Measurements from ENCODE around the gene NME9. TPM values are rescaled to one million over a fixed set of nuclear protein-coding genes. Genes with fewer than 3 reads are reported as not detected.

NME9 gene
- total and polyA plus RNA-seq, 7 donors, result 0.23 TPM; not detected in 6

GRCh38 chr3:138362538-138362937, 32.9 kb upstream of the NME9 start:
- no peak overlapping the region for H3K27ac ChIP-seq

GRCh38 chr3:138361561-138361971, 31.9 kb upstream of the NME9 start:
- intact Hi-C loops (cut with DNase I), result no loop called here
- DNase-seq, result peak; percentile 42
- no peaks in the 10 kb centered on the region for H3K36me3 ChIP-seq

More at GRCh38 chr3:138362538-138362937, 32.9 kb upstream of the NME9 start:
- Histone ChIP-seq H3K9me3 (no peaks in the 10 kb centered on the region), H3K4me1 (peaks cover 0 to 52% (median 22%) of the 10 kb centered on the region in 4 donors), H3K27me3 (no peaks in the 10 kb centered on the region), H3K4me3 (no peak overlapping the region), H3K36me3 (no peaks in the 10 kb centered on the region)
- peak; percentile 43 for DNase-seq
- no peak for TF ChIP-seq POLR2A (IDR thresholded peaks at IDR 0.05)
- TF ChIP-seq POLR2AphosphoS5 (IDR thresholded peaks at IDR 0.05), result no peak
- TF ChIP-seq, protein P1, sequence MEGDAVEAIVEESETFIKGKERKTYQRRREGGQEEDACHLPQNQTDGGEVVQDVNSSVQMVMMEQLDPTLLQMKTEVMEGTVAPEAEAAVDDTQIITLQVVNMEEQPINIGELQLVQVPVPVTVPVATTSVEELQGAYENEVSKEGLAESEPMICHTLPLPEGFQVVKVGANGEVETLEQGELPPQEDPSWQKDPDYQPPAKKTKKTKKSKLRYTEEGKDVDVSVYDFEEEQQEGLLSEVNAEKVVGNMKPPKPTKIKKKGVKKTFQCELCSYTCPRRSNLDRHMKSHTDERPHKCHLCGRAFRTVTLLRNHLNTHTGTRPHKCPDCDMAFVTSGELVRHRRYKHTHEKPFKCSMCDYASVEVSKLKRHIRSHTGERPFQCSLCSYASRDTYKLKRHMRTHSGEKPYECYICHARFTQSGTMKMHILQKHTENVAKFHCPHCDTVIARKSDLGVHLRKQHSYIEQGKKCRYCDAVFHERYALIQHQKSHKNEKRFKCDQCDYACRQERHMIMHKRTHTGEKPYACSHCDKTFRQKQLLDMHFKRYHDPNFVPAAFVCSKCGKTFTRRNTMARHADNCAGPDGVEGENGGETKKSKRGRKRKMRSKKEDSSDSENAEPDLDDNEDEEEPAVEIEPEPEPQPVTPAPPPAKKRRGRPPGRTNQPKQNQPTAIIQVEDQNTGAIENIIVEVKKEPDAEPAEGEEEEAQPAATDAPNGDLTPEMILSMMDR (IDR thresholded peaks at IDR 0.05), result no peak
- no peak for TF ChIP-seq EP300 (IDR thresholded peaks at IDR 0.05)
- WGBS, 2 donors, result 85 to 94% methylated on average over 7 of the region's 7 CpGs
- intact Hi-C loops (cut with DNase I), result no loop called here

GRCh38 chr3:138360869-138361525, 31.3 kb upstream of the NME9 start:
- TF ChIP-seq POLR2A (IDR thresholded peaks at IDR 0.05), result no peak
- TF ChIP-seq, protein P1 (IDR thresholded peaks at IDR 0.05), result no peak
- TF ChIP-seq POLR2AphosphoS5 (IDR thresholded peaks at IDR 0.05), result no peak
- no peak for TF ChIP-seq EP300 (IDR thresholded peaks at IDR 0.05)
- H3K36me3 ChIP-seq, result peaks cover 0 to 2% (median 0%) of the 10 kb centered on the region in 4 donors
- peak; percentile 36 for DNase-seq
- no peaks in the 10 kb centered on the region for H3K9me3 ChIP-seq
- no peaks in the 10 kb centered on the region for H3K27me3 ChIP-seq
- no peak overlapping the region for H3K27ac ChIP-seq
- no peak overlapping the region for H3K4me3 ChIP-seq
- WGBS, 2 donors, result 88 to 93% methylated on average over 9 of the region's 9 CpGs
- intact Hi-C loops (cut with DNase I), result no loop called here
- peaks cover 0 to 59% (median 24%) of the 10 kb centered on the region in 4 donors for H3K4me1 ChIP-seq

More at GRCh38 chr3:138361561-138361971, 31.9 kb upstream of the NME9 start:
- H3K27ac ChIP-seq, result no peak overlapping the region
- no peaks in the 10 kb centered on the region for H3K9me3 ChIP-seq
- H3K4me1 ChIP-seq, result peaks cover 0 to 58% (median 23%) of the 10 kb centered on the region in 4 donors
- no peaks in the 10 kb centered on the region for H3K27me3 ChIP-seq
- TF ChIP-seq POLR2A (IDR thresholded peaks at IDR 0.05) (no peak), EP300 (IDR thresholded peaks at IDR 0.05) (no peak), POLR2AphosphoS5 (IDR thresholded peaks at IDR 0.05) (no peak)
- TF ChIP-seq, protein P1 (IDR thresholded peaks at IDR 0.05), result no peak
- H3K4me3 ChIP-seq, result no peak overlapping the region
- WGBS, 2 donors, result 88 to 91% methylated on average over 7 of the region's 7 CpGs

- Histone ChIP-seq H3K9me3 (no peaks in the 10 kb centered on the region), H3K36me3 (peaks cover 0 to 10% (median 0%) of the 10 kb centered on the region in 4 donors), H3K27me3 (no peaks in the 10 kb centered on the region), H3K4me3 (no peak overlapping the region), H3K4me1 (peaks cover 0 to 51% (median 24%) of the 10 kb centered on the region in 4 donors), H3K27ac (peak overlapping the region in 1 of 4 donors; percentile 65)
- peak; percentile 64 for DNase-seq
- intact Hi-C loops (cut with DNase I), result no loop called here
- no peak for TF ChIP-seq EP300 (IDR thresholded peaks at IDR 0.05)
- TF ChIP-seq POLR2AphosphoS5 (IDR thresholded peaks at IDR 0.05), result no peak
- TF ChIP-seq, protein P1 (IDR thresholded peaks at IDR 0.05), result no peak
- TF ChIP-seq POLR2A (IDR thresholded peaks at IDR 0.05), result no peak
- WGBS, 2 donors, result 93 to 94% methylated on average over 15 of the region's 15 CpGs
Measured at GRCh38 chr3:138359919-138360868, 30.5 kb upstream of the NME9 start.

Measured in sigmoid colon (tissue), 7 donors.